ENCODE data around the gene EPAS1.

The EPAS1 gene

DNA sequence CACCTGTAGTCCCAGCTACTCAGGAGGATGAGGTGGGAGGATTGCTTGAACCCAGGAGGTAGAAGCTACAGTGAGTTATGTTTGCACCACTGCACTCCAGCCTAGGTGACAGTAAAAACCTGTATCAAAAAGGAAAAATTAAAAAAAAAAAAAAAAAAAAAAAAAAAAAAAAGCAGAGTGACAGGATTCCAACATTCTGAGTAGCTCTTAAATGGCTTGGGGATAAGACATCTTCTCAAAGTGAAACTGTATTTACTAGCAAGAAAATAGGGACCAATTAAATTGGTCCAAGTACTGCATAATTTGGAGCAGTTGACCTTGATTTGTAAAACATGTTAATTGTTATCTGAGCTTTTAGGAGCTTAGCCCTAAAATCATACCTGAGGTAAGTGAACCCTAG lies 116.4 kb downstream of the EPAS1 start:
- no peak for DNase-seq

DNA sequence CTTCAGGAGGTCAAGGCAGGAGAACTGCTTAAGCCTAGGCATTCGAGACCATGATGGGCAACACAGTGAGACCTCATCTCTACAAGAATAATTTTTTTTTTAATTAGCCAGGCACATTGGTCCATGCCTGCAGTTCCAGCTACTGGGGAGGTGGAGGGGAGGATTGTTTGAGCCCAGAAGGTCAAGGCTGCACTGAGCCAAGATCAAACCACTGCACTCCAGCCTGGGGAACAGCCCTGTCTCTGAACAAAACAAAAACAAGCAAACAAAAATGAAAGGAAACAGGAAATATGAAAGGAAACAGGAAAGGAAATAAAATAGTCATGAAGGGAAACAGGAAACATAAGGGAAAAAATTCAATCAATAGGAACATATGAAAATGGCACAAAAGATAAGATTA lies 117.5 kb downstream of the EPAS1 start:
- DNase-seq, result no peak

DNA sequence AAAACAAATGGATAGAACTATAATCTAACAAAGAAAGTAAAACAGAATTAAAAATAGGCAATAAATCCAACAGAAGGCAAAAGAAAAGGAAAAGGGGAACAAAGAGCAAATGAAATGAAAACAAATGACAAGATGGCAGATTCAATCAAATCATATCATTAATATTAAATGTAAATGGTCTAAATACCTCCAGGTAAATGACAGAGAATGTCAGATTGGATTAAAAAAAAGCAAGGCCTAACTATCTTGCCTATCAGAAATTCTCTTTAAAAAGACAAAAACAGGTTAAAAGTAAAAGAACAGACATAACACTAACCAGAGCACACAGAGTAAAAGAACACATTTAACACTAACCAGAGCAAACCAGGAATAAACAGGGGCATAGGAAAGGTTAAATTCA lies 119.1 kb downstream of the EPAS1 start:
- DNase-seq, result no peak

DNA sequence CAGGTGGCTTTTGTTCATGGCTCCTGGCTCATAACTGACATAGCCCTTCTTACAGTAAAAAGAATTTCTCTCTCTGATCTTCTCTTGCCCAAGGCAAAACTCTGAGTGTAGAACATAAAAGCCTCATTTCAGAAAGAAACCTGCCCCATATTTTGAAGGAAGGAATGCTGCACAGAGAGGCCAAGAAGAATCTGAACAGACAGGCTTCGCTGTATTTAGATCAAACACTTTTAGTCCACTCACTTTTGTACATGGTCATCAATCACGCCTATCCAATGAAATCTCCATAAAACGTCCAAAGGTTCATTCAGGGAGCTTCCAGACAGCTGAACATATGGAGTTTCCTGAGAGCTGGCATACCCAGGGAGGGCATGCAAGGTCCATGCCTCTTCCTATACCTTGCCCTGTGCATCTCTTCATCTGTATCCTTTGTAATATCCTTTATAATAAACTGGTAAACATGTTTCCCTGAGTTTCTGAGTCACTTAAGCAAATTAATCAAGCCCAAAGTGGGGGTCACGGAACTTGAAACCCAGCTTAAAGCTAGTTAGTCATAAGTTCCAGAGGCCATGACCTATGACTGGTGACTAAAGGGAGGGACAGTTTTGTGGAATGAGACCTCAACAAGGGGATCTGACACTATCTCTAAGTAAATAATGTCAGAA lies 119.7 kb downstream of the EPAS1 start:
- DNase-seq, result no peak

DNA sequence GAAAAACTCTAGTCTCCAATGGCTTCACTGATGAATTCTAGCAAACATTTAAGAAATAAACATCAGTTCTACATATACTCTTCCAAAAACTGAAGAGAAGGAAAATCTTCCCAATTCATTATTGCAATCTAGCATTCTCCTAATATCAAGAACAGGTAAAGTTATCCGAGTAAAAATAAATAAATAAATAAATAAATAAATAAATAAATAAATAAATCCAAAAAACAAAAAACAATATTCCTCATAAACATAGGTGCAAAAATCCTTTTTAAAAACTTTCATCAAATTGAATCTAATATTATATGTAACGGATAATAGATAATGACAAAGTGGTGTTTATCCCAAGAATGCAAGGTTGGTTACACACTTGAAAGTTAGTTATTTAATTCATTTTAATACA lies 123.7 kb downstream of the EPAS1 start:
- DNase-seq, result no peak

DNA sequence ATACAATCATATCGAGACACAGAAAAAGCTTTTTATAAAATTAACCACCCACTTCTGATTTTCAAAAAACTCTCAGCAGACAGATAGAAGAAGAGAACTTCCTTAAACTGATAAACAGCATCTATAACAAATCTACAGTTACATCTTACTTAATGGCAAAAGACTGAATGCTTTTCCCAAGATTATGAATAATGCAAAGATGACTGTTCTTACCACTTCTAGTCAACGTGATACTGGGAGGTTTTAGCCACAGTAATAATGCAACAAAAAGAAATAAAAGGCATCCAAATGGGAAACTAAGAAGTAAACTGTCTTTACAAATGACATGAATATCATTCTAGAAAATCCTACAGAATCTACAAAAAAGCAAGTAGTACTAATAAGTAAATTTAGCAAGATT lies 124.2 kb downstream of the EPAS1 start:
- DNase-seq, result no peak

DNA sequence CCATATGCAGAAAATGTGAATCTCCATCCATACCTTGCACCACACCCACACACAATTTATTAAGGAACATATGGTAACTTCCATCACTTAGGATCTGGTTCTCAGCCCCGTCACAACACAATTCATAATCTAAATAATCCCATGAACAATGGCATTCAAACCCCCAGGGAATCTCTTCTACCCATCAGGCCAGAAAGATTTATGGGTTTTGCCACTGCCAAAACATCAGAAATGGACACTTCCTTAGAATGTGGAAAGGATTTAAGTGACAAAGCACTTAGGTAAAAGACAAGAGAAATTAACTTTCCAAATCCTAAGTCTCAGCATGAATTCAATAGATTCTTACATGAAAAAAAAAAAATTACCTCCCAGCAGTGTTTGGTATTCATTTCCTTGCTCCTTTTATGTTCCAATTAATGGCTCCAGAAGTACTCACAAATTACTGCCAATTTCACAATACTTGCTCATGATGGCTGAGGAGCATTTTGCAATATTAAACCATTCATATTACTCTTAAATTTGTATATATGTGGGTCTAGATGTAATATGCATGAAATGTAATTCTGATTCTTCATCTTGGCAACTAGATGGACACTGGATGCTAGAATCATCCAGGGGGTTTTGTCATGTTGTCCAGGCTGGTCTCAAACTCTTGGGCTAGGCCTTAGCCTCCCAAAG lies 125.6 kb downstream of the EPAS1 start:
- DNase-seq, result peak in 1 of 2 experiments; percentile 25

DNA sequence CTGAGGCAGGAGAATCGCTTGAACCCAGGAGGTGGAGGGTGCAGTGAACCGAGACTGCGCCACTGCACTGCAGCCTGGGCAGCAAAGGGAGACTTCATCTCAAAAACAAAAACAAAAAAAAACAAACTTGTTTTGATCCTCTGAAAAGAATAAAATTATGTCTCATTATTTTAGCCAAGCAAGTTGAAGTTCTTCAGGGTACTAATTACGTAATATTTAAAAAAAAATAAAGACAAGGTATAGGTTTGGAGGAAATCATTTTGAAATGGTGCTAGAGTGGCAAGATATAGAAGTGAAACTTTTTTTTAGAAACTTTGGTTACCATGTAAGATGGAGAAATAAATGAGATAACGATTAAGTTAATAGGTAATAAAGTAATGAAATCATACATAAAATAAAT lies 127.7 kb downstream of the EPAS1 start:
- no peak for DNase-seq

DNA sequence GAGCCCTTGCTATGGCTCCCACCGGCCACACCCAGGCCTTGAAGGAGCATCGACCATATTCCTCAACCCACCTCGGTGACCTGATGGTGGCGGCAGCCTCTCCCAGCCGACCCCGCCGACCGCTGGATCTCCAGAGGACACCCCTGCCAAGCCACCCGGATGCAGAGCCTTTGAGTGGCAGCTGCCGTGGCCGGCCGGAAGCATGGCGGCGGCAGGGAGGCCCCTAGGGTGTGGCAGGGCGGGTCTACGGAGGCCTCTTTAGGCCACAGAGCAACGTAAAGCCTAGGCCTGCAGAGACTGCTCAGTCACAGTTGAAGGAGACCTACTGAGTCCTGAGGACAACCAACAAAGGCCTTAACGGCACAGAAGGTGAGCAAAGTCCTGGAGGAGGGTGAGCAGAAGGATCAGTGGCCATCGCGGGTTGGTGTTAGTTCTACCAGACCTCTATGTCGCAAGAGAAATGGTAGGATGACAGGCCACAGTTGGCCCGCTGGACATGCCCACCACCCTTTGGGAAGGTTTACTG lies 131.8 kb downstream of the EPAS1 start:
- DNase-seq, result no peak

DNA sequence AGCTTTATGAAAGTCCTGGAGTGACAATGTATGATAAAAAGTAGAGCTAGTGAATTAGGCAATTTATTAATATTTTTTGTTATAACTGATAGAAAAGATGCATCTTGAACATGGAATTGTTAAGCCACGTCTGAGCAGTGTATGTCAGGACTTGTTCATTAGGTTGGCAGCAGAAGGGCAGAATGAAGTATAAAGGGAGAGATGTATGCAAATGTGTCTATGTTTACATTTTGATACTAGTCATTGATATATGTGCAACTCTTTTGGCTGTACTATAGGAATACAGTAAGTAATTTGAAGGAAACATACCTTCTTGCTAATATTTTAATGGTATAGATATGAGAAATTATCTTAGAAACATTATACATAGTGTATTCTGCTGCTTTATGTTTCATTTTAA lies 133.2 kb downstream of the EPAS1 start:
- no peak for DNase-seq

DNA sequence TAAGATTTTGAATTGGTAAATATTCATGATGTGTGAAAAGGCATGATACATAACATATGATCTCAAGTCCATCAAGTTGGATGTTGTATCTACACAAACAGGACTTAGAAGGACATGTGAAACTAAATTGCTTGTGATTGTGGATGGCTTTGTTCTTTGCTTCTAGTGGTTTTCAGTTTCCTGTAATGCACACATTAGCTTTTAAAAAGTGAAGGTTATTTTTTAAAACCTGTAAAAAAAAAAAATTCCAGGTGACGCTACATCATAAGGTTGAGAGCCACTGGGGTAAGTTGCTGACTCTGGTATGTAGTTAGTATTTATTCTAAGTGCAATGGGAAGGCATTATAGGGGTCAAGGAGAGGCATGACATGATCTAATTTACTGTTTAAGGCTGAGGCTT lies 133.8 kb downstream of the EPAS1 start:
- DNase-seq, result no peak

DNA sequence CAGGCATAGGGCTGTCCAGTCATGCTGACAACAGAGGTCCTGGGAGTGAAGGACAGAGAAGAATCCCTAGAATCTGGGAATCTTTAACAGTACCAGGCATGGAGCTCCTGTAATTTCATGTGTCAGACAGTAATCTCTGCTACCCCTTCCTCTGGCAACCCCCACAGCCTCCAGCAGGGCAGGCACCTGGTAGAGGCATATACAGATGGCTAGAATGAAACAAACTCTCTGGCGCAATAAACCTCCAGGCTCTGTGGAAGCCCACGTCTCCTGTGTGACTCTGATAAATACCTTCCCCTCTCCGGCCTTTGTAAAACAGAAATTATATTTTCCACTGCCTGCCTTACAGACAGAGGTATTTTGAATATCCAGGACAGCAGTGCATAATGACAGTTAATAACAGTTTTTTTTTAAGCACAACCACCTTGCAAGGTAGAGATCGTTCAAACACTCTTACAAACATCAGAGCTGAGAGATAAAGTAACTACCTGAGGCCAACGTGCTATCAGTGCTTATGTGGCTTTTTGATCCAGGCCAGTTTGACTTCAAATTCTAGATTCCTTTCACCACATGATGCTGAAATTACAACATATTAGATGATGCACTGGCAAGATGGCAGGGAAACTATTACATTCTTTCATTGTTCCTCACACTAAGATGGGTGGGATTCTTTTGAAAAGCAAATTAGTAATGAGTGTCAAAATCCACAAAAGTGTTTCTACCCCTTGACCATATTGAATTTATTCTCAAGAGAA lies 134.5 kb downstream of the EPAS1 start:
- DNase-seq, result peak in 1 of 2 experiments; percentile 31

DNA sequence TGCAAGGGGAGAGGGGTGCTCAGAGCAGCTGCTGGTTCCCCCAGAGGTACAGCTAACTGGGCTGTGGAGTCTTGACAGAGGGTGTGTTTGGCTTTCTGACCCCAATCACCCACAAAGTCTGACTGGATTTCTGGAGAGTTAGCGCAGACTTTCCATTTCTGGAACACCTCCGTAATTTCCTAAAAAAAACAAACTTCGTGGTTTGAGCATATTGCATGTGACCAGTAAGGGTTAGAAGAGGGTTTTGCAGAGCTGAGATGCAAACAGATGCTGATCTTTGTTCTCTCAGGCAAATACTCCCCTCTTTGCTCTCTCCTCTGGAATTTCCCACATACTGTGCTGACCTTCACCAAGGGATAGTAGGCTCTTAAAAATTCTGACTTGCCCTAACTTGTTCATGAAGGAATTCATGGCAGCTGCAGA lies 137.7 kb downstream of the EPAS1 start:
- DNase-seq, result no peak

DNA sequence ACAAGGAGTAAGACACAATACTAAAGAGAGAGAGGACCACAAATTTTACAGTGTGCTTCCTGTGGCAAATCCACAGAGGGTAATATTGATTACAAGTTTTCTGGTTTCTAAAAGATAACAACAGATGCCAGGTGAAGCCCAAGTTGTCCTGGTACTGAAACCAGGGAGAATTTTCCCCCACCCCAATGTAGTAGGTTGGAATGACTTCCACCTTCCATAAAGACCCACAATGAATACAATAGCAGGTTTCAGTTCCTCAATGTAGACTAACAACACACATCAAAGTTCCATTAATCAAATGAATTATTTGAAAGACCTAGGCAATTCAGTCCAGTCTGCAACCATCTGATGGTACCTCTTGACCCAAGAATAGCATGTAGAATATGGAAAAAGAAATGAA lies 138.1 kb downstream of the EPAS1 start:
- DNase-seq, result no peak

DNA sequence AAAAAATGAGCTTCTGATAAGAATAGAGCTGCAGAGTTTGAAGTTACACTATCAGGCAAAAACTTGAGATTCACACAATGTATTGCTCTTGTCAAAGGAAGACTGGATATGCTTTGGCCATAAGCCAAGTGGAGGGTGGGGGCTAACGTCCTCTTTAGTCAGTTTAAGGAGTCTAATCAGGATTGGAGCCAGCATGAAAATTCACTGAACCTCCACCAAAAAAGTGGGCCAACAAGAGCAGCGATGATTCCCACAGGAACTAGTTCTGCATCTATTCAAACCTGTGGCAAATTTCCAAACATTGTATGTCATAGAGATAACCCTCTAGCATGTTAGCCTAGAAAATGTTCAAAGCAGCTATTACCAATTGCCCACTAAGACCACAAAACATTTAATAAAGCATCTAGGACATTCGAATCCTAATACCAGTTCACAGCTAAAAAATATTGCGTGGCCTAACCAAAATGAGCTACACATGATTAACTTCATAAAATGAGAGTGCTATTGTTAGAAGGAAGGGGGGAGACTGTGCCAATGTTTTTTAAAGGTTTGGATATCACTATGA lies 138.7 kb downstream of the EPAS1 start:
- no peak for DNase-seq
